MM.1S (cell line): ENCODE results near the gene KDM5C.

ENCODE experiments used
- DNase-seq: peaks from one replicate; pipeline ENCODE4 v3.0.0-alpha.2; 2015
- H2AFZ ChIP-seq: fragments of 300-600 bp; sonication (generic); 2 replicates; pipeline ENCODE4 v1.6.0; 2016; ENCODE audit warnings: antibody characterized with exemption, low read length
- H3F3A ChIP-seq: fragments of 300-600 bp; sonication (generic); 2 replicates; pipeline ENCODE4 v1.6.1; 2016; ENCODE audit warnings: mild to moderate bottlenecking, antibody characterized with exemption, low read length, moderate library complexity, mixed read lengths; ENCODE audit not compliant: insufficient read depth
- H3K27ac ChIP-seq: fragments of 300-600 bp; sonication (generic); 2 replicates; pipeline ENCODE4 v1.5.1; 2016; ENCODE audit warnings: mild to moderate bottlenecking, low read length
- H3K27me3 ChIP-seq: fragments of 300-600 bp; sonication (generic); replicated peaks from 2 replicates; pipeline ENCODE4 v1.6.0; 2016; ENCODE audit warnings: low read length; ENCODE audit not compliant: insufficient read depth
- H3K36me3 ChIP-seq: fragments of 300-600 bp; sonication (generic); replicated peaks from 2 replicates; pipeline ENCODE4 v1.6.1; 2016; ENCODE audit warnings: mild to moderate bottlenecking, low read length, mixed read lengths; ENCODE audit not compliant: insufficient read depth
- H3K4me1 ChIP-seq: fragments of 300-600 bp; sonication (generic); 2 replicates; pipeline ENCODE4 v1.6.1; 2016; ENCODE audit warnings: low read length, mixed read lengths
- H3K4me2 ChIP-seq: fragments of 300-600 bp; sonication (generic); 2 replicates; pipeline ENCODE4 v1.6.0; 2016; ENCODE audit warnings: low read depth, low read length
- H3K4me3 ChIP-seq: fragments of 300-600 bp; sonication (generic); 2 replicates; pipeline ENCODE4 v1.5.1; 2016; ENCODE audit warnings: low read length, mixed read lengths
- H3K79me2 ChIP-seq: fragments of 300-600 bp; sonication (generic); 2 replicates; pipeline ENCODE4 v1.6.1; 2016; ENCODE audit warnings: mixed run types, low read length, mixed read lengths
- H3K9ac ChIP-seq: fragments of 300-600 bp; sonication (generic); 2 replicates; pipeline ENCODE4 v1.6.1; 2016; ENCODE audit warnings: low read length, mixed read lengths
- H3K9me2 ChIP-seq: fragments of 300-600 bp; sonication (generic); replicated peaks from 2 replicates; pipeline ENCODE4 v1.6.1; 2016; ENCODE audit warnings: mild to moderate bottlenecking, low read length, mixed read lengths; ENCODE audit not compliant: insufficient read depth
- H3K9me3 ChIP-seq: fragments of 300-600 bp; sonication (generic); replicated peaks from 2 replicates; pipeline ENCODE4 v1.6.1; 2016; ENCODE audit warnings: mild to moderate bottlenecking, low read length, mixed read lengths; ENCODE audit not compliant: insufficient read depth
- H4K20me1 ChIP-seq: fragments of 300-600 bp; sonication (generic); 2 replicates; pipeline ENCODE4 v1.6.1; 2016; ENCODE audit warnings: mild to moderate bottlenecking, low read length, moderate library complexity, mixed read lengths; ENCODE audit not compliant: insufficient read depth
- CTCF ChIP-seq: fragments of 300-600 bp; sonication (generic); IDR thresholded peaks from 2 replicates; pipeline ENCODE4 v1.5.1; 2016; ENCODE audit warnings: antibody characterized with exemption, low read length, mixed read lengths
- EZH2 ChIP-seq: fragments of 300-600 bp; sonication (generic); optimal IDR thresholded peaks from 2 replicates; pipeline ENCODE3; 2017; ENCODE audit warnings: low read depth, mild to moderate bottlenecking, antibody characterized with exemption, low read length, mixed read lengths
- EZH2phosphoT487 ChIP-seq: fragments of 300-600 bp; sonication (generic); IDR thresholded peaks from 2 replicates; pipeline ENCODE4 v1.6.1; 2018; ENCODE audit warnings: antibody characterized with exemption, low read length

KDM5C gene

GRCh38 chrX:53241558-53241957 lies 16.6 kb upstream of the KDM5C start:
- no peak for TF ChIP-seq EZH2
- no peak for TF ChIP-seq CTCF
- TF ChIP-seq EZH2phosphoT487: no peak
- Histone ChIP-seq H3K36me3 (no peaks in the 10 kb centered on the region), H4K20me1 (no peaks in the 10 kb centered on the region), H3K27me3 (no peaks in the 10 kb centered on the region), H2AFZ (no peak overlapping the region), H3K9me3 (no peaks in the 10 kb centered on the region), H3K27ac (no peak overlapping the region), H3K4me2 (no peak overlapping the region), H3K9ac (no peak overlapping the region), H3K4me3 (no peak overlapping the region), H3K9me2 (no peaks in the 10 kb centered on the region), H3K79me2 (no peaks in the 10 kb centered on the region), H3K4me1 (no peaks in the 10 kb centered on the region), H3F3A (no peaks in the 10 kb centered on the region)
- DNase-seq: no peak

GRCh38 chrX:53239474-53239873 lies 14.5 kb upstream of the KDM5C start:
- Histone ChIP-seq H3K4me3 (no peak overlapping the region), H3K9me3 (no peaks in the 10 kb centered on the region), H2AFZ (no peak overlapping the region), H3K27ac (no peak overlapping the region), H3K36me3 (no peaks in the 10 kb centered on the region), H3K79me2 (no peaks in the 10 kb centered on the region), H3K9ac (no peak overlapping the region), H3F3A (no peaks in the 10 kb centered on the region), H4K20me1 (no peaks in the 10 kb centered on the region), H3K27me3 (no peaks in the 10 kb centered on the region), H3K9me2 (no peaks in the 10 kb centered on the region), H3K4me2 (no peak overlapping the region), H3K4me1 (no peaks in the 10 kb centered on the region)
- peak; percentile 11 for DNase-seq
- TF ChIP-seq CTCF (peak; percentile 15; the same call in 1 of the 2 replicates), EZH2phosphoT487 (no peak), EZH2 (no peak)

GRCh38 chrX:53237056-53237455 lies 12.0 kb upstream of the KDM5C start:
- no peak for DNase-seq
- Histone ChIP-seq H3K27me3 (no peaks in the 10 kb centered on the region), H3K36me3 (no peaks in the 10 kb centered on the region), H3K4me1 (no peaks in the 10 kb centered on the region), H3K79me2 (no peaks in the 10 kb centered on the region), H3K4me3 (no peak overlapping the region), H2AFZ (no peak overlapping the region), H4K20me1 (no peaks in the 10 kb centered on the region), H3F3A (no peaks in the 10 kb centered on the region), H3K9me2 (no peaks in the 10 kb centered on the region), H3K9ac (no peak overlapping the region), H3K27ac (no peak overlapping the region), H3K9me3 (no peaks in the 10 kb centered on the region), H3K4me2 (no peak overlapping the region)
- TF ChIP-seq EZH2phosphoT487 (no peak), EZH2 (no peak), CTCF (no peak)
